Activated naive CD4-positive, alpha-beta T cell treated with anti-CD3 and anti-CD28 coated beads, Interleukin-2, amount 10 ng/mL, durations not matched to agents 7 days and 5 days (primary cell): ENCODE measurements around the gene MRLN.
"Not testable (repeated sequence)": the region's sequence is repeated elsewhere in the genome, so short reads cannot be mapped to it uniquely, and the experiment has no call there.

Source experiments
- CTCF ChIA-PET: fragments of 350-600 bp; sonication (Branson Sonifier 250); formaldehyde crosslinking; loops from one replicate; lab custom pipeline; 2021; ENCODE audit warnings: antibody characterized with exemption; lab: Charles Lee
- DNase-seq: peaks from one replicate; pipeline ENCODE4 v3.0.0-alpha.2; 2020
- H3K27ac Mint-ChIP-seq: one replicate; pipeline ENCODE4 v1.8.0; 2021; ENCODE audit warnings: mild to moderate bottlenecking, moderate library complexity, mixed read lengths
- H3K27me3 Mint-ChIP-seq: one replicate; pipeline ENCODE4 v1.8.0; 2021; ENCODE audit warnings: mild to moderate bottlenecking, mixed read lengths
- H3K36me3 Mint-ChIP-seq: one replicate; pipeline ENCODE4 v1.8.0; 2021; ENCODE audit warnings: mixed read lengths
- H3K4me1 Mint-ChIP-seq: one replicate; pipeline ENCODE4 v1.8.0; 2021; ENCODE audit warnings: mixed read lengths
- H3K4me3 Mint-ChIP-seq: one replicate; pipeline ENCODE4 v1.8.0; 2021; ENCODE audit warnings: mild to moderate bottlenecking, moderate library complexity, mixed read lengths
- H3K9me3 Mint-ChIP-seq: one replicate; pipeline ENCODE4 v1.8.0; 2021; ENCODE audit warnings: mixed read lengths

MRLN gene

GRCh38 chr10:59735296-59735695 lies 18.0 kb downstream of the MRLN start:
- peaks cover 11% of the 10 kb centered on the region for H3K27me3 Mint-ChIP-seq
- H3K4me3 Mint-ChIP-seq, result no peak overlapping the region
- H3K27ac Mint-ChIP-seq, result no peak overlapping the region
- H3K4me1 Mint-ChIP-seq, result no peaks in the 10 kb centered on the region
- no peaks in the 10 kb centered on the region for H3K9me3 Mint-ChIP-seq
- no peak for DNase-seq
- CTCF ChIA-PET, result no interaction called here
- H3K36me3 Mint-ChIP-seq, result no peaks in the 10 kb centered on the region

- H3K4me1 Mint-ChIP-seq, result no peaks in the 10 kb centered on the region
- H3K27ac Mint-ChIP-seq, result no peak overlapping the region
- no peak for DNase-seq
- peaks cover 11% of the 10 kb centered on the region for H3K27me3 Mint-ChIP-seq
- no peaks in the 10 kb centered on the region for H3K9me3 Mint-ChIP-seq
- CTCF ChIA-PET, result interaction anchor here (0.7 kb wide), 1 partner anchor 218 kb away, joined by 4 read pairs; no protein-coding TSS in a partner anchor
- no peak overlapping the region for H3K4me3 Mint-ChIP-seq
- no peaks in the 10 kb centered on the region for H3K36me3 Mint-ChIP-seq
Observed at GRCh38 chr10:59734014-59734462, 19.2 kb downstream of the MRLN start.

- H3K9me3 Mint-ChIP-seq, H3K4me3 Mint-ChIP-seq, DNase-seq, H3K36me3 Mint-ChIP-seq, CTCF ChIA-PET, H3K4me1 Mint-ChIP-seq, H3K27ac Mint-ChIP-seq: not testable (repeated sequence)
- H3K27me3 Mint-ChIP-seq, result peaks cover 11% of the 10 kb centered on the region
Observed at GRCh38 chr10:59733321-59734013, 19.8 kb downstream of the MRLN start.

DNA sequence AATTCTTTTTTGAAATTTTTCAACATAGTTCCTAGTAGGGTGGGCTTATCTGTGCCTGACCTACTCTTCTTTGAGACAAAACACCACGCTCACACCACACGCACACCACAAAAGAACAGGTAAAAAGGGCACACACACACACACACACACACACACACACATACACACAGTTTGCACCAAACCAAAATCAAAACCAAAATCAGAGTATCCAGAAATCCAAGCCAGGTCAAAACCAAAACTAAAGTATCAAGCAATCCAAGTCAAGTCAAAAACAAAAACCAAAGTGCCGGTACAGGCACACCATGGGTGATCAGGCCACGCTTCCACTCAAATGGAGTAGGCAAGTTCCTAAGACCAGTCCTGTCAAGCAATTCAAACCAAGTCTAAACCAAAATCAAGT lies 20.4 kb downstream of the MRLN start:
- H3K4me3 Mint-ChIP-seq, CTCF ChIA-PET, DNase-seq, H3K36me3 Mint-ChIP-seq, H3K9me3 Mint-ChIP-seq, H3K27ac Mint-ChIP-seq, H3K4me1 Mint-ChIP-seq: not testable (repeated sequence)
- peaks cover 11% of the 10 kb centered on the region for H3K27me3 Mint-ChIP-seq

- H3K4me3 Mint-ChIP-seq, CTCF ChIA-PET, H3K4me1 Mint-ChIP-seq, DNase-seq, H3K9me3 Mint-ChIP-seq, H3K36me3 Mint-ChIP-seq, H3K27ac Mint-ChIP-seq: not testable (repeated sequence)
- H3K27me3 Mint-ChIP-seq, result peaks cover 11% of the 10 kb centered on the region
Observed at GRCh38 chr10:59729167-59729566, 24.1 kb downstream of the MRLN start.

DNA sequence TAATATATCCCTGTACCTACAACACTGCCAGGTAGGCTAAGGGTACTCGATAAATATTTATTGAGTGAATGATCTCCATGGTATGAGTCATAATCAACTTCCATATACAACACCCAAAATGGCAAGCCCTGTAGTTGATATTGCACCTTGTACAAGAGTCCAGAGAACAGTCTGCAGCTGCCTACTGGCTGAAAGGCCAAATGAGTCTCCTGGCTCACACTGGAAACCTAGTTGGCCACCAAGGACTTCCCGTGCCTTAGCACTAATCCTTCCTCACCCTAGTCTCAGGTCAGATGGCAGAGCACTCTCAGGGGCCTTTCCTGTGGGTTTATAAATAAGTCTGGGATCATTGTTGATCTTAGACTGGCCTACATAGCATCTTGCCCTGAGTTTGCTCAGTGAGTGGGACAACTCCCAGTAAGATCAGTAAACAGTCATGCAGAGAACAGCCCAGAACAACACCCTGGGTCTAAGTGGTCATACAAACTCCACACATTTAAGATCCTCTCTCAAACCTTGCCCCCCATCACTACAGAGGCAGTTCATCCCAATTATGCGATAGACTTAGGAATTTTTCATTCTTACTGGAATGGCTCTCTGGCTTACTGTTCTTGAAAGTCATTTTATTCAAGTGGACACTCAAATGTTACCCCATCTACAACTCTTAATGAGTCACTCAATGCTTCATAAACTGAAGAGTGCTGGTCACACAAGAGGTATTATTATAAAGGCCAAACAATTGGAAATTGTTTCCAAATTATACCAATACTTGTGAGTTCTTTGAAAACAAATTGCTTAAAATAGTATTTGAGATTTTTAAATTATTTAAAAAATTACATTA lies 28.9 kb downstream of the MRLN start:
- Mint-ChIP-seq H3K27ac (no peak overlapping the region), H3K27me3 (peaks cover 4% of the 10 kb centered on the region), H3K36me3 (no peaks in the 10 kb centered on the region), H3K4me1 (no peaks in the 10 kb centered on the region), H3K9me3 (no peaks in the 10 kb centered on the region), H3K4me3 (no peak overlapping the region)
- DNase-seq, result no peak
- CTCF ChIA-PET, result no interaction called here

DNA sequence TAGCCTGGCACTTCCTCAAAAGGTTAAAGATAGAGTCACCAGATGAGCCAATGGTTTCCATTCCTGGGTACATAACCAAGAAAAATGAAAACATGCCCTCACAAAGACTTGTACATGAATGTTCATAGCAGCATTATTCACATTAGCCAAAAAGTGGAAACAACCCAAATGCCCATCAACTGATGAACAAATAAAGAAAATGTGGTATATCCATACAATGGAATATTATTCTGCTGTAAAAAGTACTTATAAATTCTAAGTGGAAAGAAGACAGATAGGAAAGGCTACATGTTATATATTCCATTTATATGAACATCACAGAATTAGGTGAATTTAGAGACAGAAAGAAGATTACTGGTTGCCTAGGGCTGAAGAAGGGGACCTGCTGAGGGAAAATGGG lies 32.9 kb downstream of the MRLN start:
- Mint-ChIP-seq H3K36me3 (no peaks in the 10 kb centered on the region), H3K9me3 (no peaks in the 10 kb centered on the region), H3K27ac (no peak overlapping the region), H3K4me3 (no peak overlapping the region), H3K27me3 (peaks cover 7% of the 10 kb centered on the region), H3K4me1 (no peaks in the 10 kb centered on the region)
- CTCF ChIA-PET, result no interaction called here
- DNase-seq, result no peak

DNA sequence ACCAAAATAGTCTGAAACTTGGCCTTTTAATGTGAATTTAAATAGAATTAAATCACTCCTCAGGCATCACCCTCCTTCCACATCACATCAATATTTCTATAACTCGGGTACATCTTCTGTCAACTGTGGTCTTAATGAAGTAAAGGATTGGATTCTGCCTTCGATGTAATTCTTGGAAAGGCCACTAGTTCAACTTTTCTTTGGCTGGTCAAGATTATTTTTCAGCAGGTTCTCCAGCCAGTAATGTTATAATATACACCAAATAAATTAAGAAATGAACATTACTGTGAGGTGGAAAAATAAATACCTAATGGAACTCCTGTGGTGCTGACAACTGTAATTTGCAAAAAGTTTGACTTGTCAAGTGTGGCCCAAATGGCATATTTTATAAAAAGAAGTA lies 33.9 kb downstream of the MRLN start:
- CTCF ChIA-PET, result no interaction called here
- H3K27ac Mint-ChIP-seq, result no peak overlapping the region
- H3K4me1 Mint-ChIP-seq, result no peaks in the 10 kb centered on the region
- DNase-seq, result no peak
- H3K4me3 Mint-ChIP-seq, result no peak overlapping the region
- H3K9me3 Mint-ChIP-seq, result no peaks in the 10 kb centered on the region
- peaks cover 7% of the 10 kb centered on the region for H3K27me3 Mint-ChIP-seq
- no peaks in the 10 kb centered on the region for H3K36me3 Mint-ChIP-seq

GRCh38 chr10:59718257-59718656 lies 35.0 kb downstream of the MRLN start:
- H3K4me1 Mint-ChIP-seq, result no peaks in the 10 kb centered on the region
- H3K4me3 Mint-ChIP-seq, result no peak overlapping the region
- DNase-seq, result no peak
- peaks cover 7% of the 10 kb centered on the region for H3K27me3 Mint-ChIP-seq
- CTCF ChIA-PET, result no interaction called here
- H3K9me3 Mint-ChIP-seq, result no peaks in the 10 kb centered on the region
- no peak overlapping the region for H3K27ac Mint-ChIP-seq
- no peaks in the 10 kb centered on the region for H3K36me3 Mint-ChIP-seq

DNA sequence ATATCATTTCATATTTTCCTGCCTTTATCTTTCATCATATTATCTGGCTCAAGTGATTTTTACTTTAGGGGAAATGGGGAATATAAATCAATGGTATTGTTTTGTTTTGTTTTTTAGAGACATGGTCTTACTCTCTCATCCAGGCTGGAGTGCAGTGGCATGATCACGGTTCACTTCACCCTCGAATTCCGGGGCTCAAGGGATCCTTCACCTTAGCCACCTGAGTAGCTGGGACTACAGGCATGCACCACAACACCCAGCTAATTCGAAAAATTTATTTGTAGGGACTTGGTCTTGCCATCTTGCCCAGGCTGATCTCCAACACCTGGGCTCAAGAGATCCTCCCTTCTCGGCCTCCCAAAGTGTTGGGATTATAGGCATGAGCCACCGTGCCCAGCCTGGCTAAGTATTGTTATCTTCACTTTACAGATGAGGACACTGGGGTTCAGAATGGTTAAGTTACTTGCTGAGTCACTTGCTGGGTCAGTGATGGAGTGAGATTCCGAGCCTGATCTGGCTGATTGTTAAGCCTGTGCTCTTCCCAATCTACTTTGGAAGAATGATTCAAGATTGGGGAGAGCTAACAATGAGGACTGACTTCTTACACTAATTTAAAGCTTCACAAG lies 39.9 kb downstream of the MRLN start:
- Mint-ChIP-seq H3K4me3 (no peak overlapping the region), H3K27ac (no peak overlapping the region), H3K27me3 (peaks cover 52% of the 10 kb centered on the region), H3K36me3 (no peaks in the 10 kb centered on the region), H3K4me1 (no peaks in the 10 kb centered on the region), H3K9me3 (no peaks in the 10 kb centered on the region)
- CTCF ChIA-PET, result no interaction called here
- DNase-seq, result no peak

DNA sequence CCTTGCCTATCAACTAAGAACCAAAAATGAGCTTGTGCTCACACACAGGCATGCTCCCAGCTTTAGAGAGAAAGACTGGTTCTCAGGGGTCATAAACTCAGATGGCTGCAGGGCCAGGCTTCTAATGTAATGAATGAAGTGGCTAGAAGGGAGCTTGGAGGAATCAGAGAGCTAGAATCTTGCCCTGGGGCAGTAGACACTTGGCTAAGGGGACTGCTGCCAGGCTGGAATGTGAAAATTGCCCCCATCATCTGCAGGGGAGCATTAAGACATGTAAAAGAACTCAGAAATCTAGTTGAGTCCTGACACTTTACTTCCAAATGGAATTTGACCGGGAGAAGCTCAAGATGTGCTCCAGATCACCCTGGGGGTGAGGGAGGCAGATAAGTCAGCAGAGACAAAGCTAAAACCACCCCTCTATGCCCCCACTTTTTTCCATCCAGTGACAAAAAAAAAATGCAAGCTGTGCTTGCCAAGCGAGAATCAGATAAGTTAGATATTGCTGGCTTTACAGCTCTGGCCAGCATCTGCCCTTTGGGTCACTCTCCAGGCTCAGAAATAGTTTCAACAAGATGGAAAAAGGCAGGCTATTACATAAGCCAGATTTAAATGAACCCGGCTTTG lies 41.3 kb downstream of the MRLN start:
- Mint-ChIP-seq H3K27ac (no peak overlapping the region), H3K9me3 (no peaks in the 10 kb centered on the region), H3K27me3 (peaks cover 65% of the 10 kb centered on the region), H3K4me3 (no peak overlapping the region), H3K36me3 (no peaks in the 10 kb centered on the region), H3K4me1 (no peaks in the 10 kb centered on the region)
- CTCF ChIA-PET, result no interaction called here
- no peak for DNase-seq

GRCh38 chr10:59709395-59710125 lies 43.7 kb downstream of the MRLN start, which contains the start of gene SLC16A9:
Gene SLC16A9 (minus strand): TSS chr10:59709850. CDS start chr10:59684291, 25,559 bp downstream.
- DNase-seq, result peak; percentile 65
- H3K4me3 Mint-ChIP-seq, result peak within 1 kb of the TSS; percentile 64
- CTCF ChIA-PET, result interaction anchor here (0.6 to 1.6 kb wide), 7 partner anchors 20 to 395 kb away, joined by 3 to 4 read pairs (median 3); no protein-coding TSS in a partner anchor
- no peaks in the 10 kb centered on the region for H3K36me3 Mint-ChIP-seq
- no peaks in the 10 kb centered on the region for H3K4me1 Mint-ChIP-seq
- H3K27ac Mint-ChIP-seq, result no peak within 1 kb of the TSS
- H3K9me3 Mint-ChIP-seq, result no peaks in the 10 kb centered on the region
- peaks cover 66% of the 10 kb centered on the region for H3K27me3 Mint-ChIP-seq

DNA sequence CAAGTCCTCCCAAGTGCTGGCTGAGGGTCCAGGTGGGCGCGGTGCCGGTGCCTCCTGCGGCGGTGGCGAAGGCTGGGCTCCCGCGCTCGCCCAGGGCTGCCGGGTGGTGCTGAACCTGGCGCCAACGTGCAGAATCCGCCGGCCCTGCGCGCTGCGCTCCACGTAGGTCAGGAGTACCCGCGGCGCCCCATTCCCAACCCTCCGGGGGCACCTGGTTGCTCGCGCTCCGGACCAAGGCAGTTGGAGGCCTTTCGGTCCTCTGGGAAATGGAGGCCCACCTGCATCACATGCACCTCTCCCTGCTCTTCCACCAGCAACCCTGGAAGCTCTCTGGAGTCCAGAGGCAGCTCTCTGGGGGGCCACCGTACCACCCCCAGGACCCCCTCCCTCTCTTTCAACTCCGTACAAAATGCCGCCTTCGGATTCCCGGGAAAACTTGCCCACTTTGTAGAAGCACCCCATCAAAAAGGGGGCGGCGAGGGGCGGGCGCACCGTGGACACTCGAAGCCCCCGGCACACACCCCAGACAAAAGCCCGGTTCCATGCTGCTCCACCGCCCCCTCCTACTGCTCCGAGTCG lies 44.4 kb downstream of the MRLN start:
- no peaks in the 10 kb centered on the region for H3K36me3 Mint-ChIP-seq
- no peak overlapping the region for H3K27ac Mint-ChIP-seq
- CTCF ChIA-PET, result interaction anchor here (0.6 to 1.6 kb wide), 6 partner anchors 19 to 396 kb away, joined by 3 to 4 read pairs (median 3); no protein-coding TSS in a partner anchor
- peaks cover 66% of the 10 kb centered on the region for H3K27me3 Mint-ChIP-seq
- no peaks in the 10 kb centered on the region for H3K4me1 Mint-ChIP-seq
- H3K9me3 Mint-ChIP-seq, result no peaks in the 10 kb centered on the region
- DNase-seq, result no peak
- H3K4me3 Mint-ChIP-seq, result peak overlapping the region; percentile 42
